HCT116 (cell line): Measurements from ENCODE around the gene ALKBH2.

Source experiments
- EZH2phosphoT487 ChIP-seq: fragments of 200-600 bp; IDR thresholded peaks from 2 replicates; pipeline ENCODE4 v1.6.1; 2018; ENCODE audit warnings: antibody characterized with exemption, borderline replicate concordance
- POLR2A ChIP-seq: IDR thresholded peaks from 2 replicates; pipeline ENCODE4 v1.7.0; 2011; ENCODE audit warnings: borderline replicate concordance; ENCODE audit not compliant: insufficient read depth, insufficient read length; ENCODE audit errors: extremely low read depth
- TF ChIP-seq, protein P1 (sequence below): IDR thresholded peaks from 2 replicates; pipeline ENCODE4 v1.6.1; 2012; ENCODE audit warnings: low read depth
- TF ChIP-seq, protein P2 (sequence below), 3 experiments: fragments of 200-600 bp in 1 of 3; sonication (generic) in 1 of 3; IDR thresholded peaks in 2 of 3; conservative IDR thresholded peaks in 1 of 3; 2 replicates each; pipeline ENCODE4 v1.5.1; 2012 to 2017; ENCODE audit warnings: low read depth in 2 of 3, low read length in 2 of 3, antibody characterized with exemption in 1 of 3, borderline replicate concordance in 1 of 3, control low read depth in 1 of 3, mild to moderate bottlenecking in 1 of 3, mixed read lengths in 1 of 3, mixed run types in 1 of 3, moderate library complexity in 1 of 3; ENCODE audit not compliant: insufficient read depth in 1 of 3

DNA sequence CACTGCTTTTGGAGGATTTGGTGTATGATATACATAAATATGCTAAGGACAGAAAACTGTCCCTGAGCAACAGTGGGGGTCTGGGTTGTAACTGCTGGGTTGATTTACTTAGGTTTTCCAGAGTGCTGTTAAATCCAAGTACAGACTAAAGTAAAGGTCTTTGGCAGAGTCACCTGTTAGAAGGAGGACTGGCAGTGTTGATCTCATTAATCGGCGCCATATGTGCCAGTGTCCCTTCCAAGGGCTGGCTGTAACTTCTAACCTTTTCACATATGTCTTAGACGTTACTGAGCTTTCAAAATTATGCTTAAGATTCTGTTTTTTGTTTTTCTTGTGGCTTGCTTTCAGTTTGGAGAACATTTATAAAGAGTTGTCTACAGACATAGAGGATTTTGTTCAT is 9.2 kb upstream of the ALKBH2 start:
- TF ChIP-seq, protein P1, sequence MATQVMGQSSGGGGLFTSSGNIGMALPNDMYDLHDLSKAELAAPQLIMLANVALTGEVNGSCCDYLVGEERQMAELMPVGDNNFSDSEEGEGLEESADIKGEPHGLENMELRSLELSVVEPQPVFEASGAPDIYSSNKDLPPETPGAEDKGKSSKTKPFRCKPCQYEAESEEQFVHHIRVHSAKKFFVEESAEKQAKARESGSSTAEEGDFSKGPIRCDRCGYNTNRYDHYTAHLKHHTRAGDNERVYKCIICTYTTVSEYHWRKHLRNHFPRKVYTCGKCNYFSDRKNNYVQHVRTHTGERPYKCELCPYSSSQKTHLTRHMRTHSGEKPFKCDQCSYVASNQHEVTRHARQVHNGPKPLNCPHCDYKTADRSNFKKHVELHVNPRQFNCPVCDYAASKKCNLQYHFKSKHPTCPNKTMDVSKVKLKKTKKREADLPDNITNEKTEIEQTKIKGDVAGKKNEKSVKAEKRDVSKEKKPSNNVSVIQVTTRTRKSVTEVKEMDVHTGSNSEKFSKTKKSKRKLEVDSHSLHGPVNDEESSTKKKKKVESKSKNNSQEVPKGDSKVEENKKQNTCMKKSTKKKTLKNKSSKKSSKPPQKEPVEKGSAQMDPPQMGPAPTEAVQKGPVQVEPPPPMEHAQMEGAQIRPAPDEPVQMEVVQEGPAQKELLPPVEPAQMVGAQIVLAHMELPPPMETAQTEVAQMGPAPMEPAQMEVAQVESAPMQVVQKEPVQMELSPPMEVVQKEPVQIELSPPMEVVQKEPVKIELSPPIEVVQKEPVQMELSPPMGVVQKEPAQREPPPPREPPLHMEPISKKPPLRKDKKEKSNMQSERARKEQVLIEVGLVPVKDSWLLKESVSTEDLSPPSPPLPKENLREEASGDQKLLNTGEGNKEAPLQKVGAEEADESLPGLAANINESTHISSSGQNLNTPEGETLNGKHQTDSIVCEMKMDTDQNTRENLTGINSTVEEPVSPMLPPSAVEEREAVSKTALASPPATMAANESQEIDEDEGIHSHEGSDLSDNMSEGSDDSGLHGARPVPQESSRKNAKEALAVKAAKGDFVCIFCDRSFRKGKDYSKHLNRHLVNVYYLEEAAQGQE = no peak
- TF ChIP-seq EZH2phosphoT487 (no peak), POLR2A (no peak)
- TF ChIP-seq, protein P2, sequence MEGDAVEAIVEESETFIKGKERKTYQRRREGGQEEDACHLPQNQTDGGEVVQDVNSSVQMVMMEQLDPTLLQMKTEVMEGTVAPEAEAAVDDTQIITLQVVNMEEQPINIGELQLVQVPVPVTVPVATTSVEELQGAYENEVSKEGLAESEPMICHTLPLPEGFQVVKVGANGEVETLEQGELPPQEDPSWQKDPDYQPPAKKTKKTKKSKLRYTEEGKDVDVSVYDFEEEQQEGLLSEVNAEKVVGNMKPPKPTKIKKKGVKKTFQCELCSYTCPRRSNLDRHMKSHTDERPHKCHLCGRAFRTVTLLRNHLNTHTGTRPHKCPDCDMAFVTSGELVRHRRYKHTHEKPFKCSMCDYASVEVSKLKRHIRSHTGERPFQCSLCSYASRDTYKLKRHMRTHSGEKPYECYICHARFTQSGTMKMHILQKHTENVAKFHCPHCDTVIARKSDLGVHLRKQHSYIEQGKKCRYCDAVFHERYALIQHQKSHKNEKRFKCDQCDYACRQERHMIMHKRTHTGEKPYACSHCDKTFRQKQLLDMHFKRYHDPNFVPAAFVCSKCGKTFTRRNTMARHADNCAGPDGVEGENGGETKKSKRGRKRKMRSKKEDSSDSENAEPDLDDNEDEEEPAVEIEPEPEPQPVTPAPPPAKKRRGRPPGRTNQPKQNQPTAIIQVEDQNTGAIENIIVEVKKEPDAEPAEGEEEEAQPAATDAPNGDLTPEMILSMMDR (IDR thresholded peaks at IDR 0.05 in 2 of 3, conservative IDR thresholded peaks at IDR 0.05 in 1 of 3; ENCODE audit: borderline replicate concordance in 1 of 3, insufficient read depth in 1 of 3, low read depth in 2 of 3, low read length in 2 of 3) = no peak
